ENCODE data around the gene EPB41L4B. TPM values are rescaled to one million over a fixed set of nuclear protein-coding genes. Genes with fewer than 3 reads are reported as not detected.
"Not testable (repeated sequence)": the region's sequence is repeated elsewhere in the genome, so short reads cannot be mapped to it uniquely, and the experiment has no call there.

Gene EPB41L4B
- total RNA-seq, 1 donor = not detected

DNA sequence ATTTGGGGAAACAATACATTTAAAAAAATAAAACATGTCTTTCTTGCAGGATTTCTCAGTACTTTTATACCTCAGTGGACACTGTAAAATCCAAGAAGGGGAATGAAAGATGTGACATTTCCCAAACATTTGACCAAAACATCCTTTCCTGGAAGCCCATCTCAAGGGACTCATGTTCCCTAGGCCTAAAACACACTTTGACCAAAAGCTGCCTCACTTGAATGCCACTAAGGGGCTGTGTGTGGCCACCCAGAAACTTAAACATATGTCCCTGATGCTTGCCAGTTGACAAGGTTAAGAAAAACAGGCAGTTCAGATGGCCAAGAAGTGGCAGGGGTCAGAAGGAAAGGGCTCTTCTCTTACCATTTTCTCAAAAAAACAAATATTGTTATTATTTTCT lies 73.6 kb downstream of the EPB41L4B start:
- DNase-seq (ENCODE audit: low read depth in 2 of 3, low spot score in 2 of 3) = no peak

DNA sequence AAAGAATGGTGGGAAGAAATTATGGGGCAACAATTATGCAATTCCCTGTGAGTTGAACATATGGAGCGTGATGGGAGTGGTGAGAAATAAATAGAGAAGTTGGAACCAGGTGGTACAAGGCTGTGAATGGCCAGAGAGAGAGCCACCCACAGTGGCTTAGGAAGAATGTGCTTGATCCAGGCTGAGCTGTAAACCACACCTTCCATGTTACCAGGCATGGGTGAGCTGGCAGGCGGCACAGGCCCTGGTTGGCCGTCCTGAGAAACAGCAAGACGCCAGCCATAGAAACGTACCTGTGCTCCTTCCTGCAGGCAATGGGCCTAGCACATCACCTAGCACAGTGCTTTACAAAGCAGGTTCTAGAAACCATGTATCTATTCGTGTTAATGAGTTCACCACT lies 74.3 kb downstream of the EPB41L4B start:
- no peak for DNase-seq (ENCODE audit: low read depth in 2 of 3, low spot score in 2 of 3)

DNA sequence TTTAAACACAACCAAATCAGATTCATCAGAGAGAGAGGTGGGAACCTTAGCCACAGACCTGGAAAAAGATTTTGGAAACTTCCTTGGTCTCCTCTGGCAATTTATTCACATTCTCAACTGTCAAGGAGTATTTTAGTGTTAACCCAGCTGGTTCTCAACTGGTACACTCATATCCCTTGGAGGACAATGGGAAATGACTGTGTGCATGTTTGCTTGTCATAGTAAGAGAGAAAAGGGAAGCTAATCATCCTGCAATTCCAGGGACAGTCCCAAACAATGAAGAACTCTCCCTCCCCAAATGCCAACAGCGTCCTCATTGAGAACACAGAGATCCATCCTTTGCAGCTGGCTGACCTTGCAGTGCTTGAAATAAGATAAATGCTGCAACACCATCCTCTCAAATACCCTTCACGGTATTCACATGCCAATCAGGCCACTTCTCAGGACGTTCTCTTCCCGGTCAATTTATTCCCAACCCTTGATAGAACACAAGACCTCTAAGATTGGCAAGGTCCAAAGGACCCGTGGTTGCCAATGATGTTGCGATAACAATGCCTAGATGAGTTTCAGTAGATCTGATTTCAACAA lies 75.5 kb downstream of the EPB41L4B start:
- no peak for DNase-seq (ENCODE audit: low read depth in 2 of 3, low spot score in 2 of 3)

DNA sequence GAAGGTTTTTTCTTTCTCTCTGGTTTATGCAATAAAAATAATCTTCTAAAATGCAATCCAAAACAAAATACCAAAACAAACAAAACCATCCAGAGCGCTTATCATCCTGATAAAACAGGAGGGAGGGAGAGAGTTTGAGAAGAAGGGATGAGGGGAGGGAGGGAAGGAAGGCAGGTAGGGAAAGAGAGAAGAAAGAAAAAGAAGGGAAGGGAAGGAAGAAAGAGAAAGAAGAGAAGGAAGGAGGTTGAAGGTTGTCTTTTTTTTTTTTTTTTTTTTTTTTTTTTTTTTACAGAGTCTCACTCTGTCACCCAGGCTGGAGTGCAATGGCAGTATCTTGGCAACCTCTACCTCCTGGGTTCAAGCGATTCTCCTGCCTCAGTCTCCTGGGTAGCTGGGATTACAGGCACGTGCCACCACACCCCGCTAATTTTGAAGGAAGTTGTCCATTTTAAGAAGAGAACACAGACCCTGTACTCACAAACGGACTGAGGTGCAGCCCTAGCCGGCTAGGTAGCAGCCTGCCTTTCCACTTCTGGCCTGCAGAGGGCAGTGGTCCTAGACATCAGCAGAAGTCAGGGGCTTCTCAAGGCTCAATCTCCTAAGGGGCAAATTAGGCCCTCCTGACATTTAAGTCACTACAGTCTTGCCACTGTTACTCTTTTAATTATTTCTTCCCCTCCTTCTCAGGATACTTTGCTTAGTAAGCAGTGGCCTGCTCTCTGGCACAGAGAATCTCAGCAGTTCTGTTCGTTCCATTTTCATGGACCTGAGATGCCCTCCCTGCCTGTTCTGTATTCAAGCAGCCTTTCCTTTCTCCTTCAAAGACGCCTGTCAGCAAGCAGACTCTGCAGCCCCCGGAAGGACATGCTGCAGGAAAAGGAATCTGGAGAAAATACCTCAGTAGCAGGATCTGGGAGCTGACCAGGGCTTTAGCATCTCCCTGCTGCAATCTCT lies 76.4 kb downstream of the EPB41L4B start:
- peak; percentile 37 to 81 (median 66) for DNase-seq (ENCODE audit: low read depth in 2 of 3, low spot score in 2 of 3)

DNA sequence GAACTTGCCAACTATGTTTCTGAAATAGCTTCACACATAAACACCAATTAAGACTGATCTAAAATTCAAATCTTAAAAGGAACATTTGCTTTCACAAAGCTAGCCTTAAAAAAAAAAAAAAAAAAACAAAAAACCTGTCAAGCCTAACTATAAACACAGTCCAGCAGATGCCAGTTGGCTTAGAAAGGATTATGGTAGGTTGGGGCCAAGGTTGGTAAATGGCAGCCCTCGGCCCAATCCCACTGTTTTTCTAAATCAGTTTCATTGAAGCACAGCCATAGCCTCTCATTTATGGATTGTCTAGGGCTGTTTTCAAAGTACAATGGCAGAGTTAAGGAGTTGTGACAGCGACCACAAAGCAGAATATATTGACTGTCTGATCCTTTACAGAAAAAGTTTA lies 78.1 kb downstream of the EPB41L4B start:
- no peak for DNase-seq (ENCODE audit: low read depth in 2 of 3, low spot score in 2 of 3)

DNA sequence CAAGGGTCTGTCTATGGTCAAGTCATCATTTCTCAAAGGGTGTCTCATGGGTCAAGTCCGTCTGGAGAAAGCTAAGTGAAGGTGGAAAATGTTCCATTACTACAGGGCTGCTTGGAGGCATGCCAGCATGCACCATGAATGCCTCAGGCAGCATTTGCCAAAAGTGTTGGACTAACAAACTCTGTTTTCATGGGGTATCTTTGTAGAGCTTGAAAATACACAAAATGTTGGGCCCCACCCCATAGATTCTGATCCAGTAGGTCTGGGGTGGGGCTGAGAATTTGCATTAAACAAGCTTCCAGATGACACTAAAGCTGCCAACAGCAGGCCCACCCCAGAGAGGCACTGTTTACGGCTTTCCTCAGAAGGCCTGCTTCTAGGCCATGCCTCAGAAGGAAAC lies 78.8 kb downstream of the EPB41L4B start:
- no peak for DNase-seq (ENCODE audit: low read depth in 2 of 3, low spot score in 2 of 3)

DNA sequence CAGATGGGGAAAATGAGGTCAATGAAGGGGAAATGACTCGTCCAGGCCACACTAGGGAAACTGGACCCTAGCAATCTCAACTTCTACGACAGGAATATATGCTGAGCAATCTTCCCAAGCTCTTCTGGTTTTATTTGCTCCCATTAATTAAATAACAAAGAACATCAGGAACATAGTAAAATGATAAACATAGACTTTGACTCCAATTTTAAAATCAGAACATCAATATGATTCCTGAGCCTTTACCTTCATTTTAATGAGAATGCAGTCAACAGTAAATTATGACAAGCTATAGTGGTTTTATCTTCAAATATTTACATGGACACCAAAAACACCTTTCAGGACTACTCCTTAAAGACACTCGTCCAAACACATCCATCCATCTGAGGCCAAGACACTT lies 79.7 kb downstream of the EPB41L4B start:
- no peak for DNase-seq (ENCODE audit: low read depth in 2 of 3, low spot score in 2 of 3)

DNA sequence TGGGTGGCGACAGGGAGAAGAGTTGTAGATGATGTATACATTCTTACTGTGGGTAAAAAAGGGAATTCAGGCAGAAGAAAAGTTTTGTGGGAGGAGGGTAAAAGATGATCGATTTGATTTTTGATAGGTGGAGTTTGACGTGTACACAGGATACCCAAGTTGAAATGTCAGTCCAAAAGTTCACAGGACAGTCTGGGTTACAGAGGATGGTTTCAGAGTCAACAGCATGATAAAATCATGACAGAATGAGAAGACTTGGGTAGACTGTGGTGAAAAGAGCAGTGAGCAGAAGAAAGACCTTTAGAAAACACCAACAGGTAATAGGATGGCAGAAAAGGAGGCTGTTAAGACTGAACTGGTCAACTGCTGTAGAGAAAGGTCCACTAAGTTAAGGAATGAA lies 81.6 kb downstream of the EPB41L4B start:
- DNase-seq (ENCODE audit: low read depth in 2 of 3, low spot score in 2 of 3) = no peak

DNA sequence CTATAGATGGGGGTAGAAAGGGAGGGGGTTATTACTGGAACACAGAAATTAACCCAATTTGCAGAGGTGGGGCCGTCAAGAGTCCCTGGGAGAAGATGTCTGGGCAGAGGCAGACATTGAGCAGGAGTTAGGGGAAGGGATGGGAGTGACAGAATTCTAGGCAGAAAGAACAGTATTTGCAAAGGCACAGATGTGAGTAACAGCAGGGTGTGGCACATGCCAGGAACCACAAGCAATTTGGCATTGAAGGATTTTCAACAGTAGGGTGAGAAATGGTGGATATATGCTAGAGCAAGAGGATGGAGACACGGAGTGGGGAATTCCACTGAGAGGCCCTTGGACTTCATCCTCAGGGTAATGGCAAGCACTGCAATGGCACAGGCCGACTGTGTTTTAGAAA lies 82.2 kb downstream of the EPB41L4B start:
- DNase-seq (ENCODE audit: low read depth in 2 of 3, low spot score in 2 of 3) = no peak

DNA sequence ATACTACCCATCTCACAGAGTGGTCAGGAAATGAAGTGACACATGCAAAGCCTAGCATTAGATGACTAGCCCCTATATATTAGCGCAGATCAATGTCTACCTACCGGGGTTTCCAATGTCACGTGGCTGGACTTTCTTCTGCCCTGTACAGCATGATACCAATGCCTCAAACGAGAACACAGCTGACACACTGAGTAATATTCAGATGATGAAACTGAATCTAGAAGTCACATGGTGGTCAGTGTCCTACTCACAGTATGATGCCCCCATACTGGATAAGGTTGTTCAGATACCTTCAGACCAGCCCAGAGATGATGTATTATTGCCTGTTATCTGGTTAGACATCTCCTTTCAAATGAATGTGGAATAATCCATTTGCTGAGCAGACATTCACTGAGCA lies 82.7 kb downstream of the EPB41L4B start:
- no peak for DNase-seq (ENCODE audit: low read depth in 2 of 3, low spot score in 2 of 3)

DNA sequence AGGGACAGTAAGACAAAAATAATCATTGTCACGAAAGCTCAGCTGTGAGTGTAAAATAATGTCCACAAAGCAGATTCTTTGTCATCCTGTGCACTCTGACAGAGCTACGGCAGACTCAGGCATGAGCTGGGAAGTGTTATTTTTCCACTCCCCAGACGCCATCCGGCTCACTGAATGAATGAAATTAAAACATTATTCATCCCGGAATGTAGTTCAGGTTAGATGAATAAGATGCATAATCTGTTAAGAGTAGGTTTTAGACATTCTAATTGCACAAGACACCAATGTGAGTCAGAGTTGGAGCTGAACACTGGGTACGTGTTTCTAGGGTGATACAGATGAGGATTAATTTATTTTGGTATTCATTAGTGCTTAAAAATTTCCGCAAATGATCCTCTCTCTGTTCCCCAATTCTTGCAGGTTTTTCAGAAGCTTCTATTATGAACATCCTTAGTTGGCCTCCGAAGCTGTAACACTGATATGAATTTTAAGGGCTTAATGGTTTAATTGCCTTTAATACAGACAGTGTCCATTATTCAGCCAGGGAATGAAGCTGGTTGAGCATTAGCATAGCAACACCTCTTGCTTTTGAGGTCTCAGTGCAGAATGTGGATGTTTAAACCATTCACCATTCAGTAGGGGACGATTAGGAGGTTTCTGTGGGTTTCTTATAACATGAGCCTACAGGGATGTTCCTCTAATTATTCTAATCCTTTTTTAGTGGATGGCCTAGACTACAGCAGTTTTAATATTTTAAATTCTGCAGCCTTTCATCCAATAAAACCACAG lies 88.2 kb downstream of the EPB41L4B start:
- DNase-seq (ENCODE audit: low read depth in 2 of 3, low spot score in 2 of 3) = no peak

DNA sequence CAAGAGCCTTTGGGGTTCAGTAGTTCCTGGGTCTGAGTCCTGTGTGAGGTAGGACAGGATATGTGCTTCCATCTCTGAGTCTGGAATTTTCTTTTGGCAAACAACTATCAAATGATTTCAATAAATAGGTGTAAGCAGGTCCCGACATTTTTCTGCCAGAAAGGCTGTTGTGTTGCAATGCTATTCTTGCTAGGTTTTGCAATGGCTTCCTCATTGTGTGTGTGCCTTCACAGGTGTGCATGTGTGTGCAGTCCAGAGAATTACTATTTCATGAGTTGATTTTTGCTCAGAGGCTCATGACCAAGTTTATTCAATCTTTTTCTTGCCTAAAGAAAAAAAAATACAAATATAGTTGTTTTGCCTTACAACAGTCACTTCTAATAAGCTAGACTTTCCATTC lies 89.3 kb downstream of the EPB41L4B start:
- DNase-seq (ENCODE audit: low read depth in 2 of 3, low spot score in 2 of 3) = no peak

DNA sequence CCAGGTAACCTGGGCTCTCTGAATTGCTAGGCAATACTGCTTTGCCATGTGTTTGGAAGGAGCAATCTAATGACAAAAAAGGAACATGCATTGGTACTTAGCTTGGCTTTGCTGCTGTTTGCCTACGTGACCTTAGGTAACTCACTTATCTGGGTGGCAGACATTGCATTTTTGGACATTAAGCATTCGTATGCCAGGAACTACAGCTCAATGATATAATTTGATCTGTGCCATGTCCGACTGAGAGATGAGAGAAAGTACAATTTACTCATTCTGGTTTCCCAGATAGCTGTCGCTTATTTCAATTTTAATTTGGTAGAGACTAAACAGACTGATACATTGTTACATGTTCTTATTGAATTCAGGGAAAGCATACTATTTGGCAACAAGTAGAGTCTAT lies 90.6 kb downstream of the EPB41L4B start:
- no peak for DNase-seq (ENCODE audit: low read depth in 2 of 3, low spot score in 2 of 3)

DNA sequence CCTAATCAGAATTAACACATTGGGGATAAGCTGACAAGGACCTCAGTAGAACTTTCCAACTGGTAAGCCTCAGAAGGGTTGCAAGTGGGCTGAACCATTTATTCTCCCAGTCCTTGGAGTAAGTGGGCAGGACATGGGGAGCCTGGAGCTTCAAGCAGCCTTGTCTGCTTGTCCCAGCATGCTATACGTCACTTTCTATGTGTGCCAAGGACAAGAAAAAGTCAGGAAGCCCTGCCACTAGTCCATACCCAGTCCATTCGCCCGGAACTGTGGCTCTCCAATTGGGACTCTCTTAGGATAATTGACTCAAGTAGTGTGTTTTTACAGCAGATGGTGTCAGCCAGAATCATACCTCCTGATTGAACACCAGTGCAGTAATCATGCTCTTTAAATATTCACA lies 91.2 kb downstream of the EPB41L4B start:
- DNase-seq (ENCODE audit: low read depth in 2 of 3, low spot score in 2 of 3) = no peak

DNA sequence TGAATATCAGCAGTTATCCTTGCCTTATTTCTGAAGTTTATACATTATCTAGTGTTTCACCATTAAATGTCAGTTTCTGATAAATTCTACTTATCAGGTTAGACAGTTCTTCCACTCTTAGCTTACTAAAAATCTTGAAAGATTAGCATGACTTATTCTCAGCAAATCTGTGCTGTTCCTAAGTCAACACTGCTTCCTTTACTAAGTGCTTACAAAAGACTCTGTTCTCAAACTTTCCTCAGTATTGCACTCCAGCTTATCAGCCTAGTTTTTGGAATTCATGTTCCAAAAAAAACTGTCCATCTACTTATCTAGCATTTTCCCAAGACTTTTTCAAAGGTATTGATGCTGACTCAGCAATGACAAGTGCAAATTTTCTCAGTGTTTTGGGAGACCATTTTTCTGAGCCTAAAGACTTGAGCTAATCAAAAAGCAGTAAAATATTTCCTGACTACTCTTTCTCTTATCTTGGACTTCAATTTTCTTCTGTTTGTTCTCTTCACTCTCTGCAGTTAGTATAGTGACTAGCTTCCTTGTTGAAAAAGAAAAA lies 92.7 kb downstream of the EPB41L4B start:
- DNase-seq (ENCODE audit: low read depth in 2 of 3, low spot score in 2 of 3) = no peak

DNA sequence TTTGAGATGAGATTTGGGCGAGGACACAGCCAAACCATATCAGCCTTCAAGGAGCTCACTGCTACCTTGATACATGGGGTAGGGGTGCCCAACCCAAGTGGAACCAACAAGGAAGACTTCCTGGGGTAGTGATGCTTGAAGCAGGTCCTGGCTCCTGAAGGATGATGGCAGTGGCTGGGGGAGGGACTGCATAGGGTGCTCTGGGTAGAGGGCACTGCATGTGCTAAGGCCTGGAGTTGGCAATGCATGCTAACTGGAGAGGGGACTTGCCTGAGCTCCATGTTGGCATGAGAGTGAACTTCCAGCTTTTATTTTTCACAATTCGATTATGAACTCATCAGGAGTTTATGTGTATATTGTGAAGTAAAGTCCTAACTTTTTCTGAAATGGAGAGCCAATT lies 95.2 kb downstream of the EPB41L4B start:
- DNase-seq (ENCODE audit: low read depth in 2 of 3, low spot score in 2 of 3) = no peak

DNA sequence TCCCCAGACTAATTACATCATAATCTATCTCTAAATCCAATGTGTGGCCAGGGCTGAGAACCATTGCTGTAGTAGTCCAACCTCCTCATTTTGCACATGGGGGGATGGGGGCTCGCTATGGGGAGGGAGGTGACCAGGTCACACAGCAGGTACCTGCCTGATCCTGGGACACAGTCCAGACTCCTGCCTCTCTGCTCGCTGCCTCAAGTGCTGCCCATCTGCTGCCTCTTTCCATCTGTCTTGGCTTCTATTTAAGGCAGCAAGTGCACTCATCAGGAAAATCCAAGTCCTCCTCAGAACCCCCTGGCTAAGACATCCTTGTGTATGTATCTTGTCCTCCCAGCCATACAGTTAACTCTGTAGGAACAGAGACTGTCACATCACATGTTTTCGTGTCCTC lies 96.1 kb downstream of the EPB41L4B start:
- DNase-seq (ENCODE audit: low read depth in 2 of 3, low spot score in 2 of 3) = no peak

DNA sequence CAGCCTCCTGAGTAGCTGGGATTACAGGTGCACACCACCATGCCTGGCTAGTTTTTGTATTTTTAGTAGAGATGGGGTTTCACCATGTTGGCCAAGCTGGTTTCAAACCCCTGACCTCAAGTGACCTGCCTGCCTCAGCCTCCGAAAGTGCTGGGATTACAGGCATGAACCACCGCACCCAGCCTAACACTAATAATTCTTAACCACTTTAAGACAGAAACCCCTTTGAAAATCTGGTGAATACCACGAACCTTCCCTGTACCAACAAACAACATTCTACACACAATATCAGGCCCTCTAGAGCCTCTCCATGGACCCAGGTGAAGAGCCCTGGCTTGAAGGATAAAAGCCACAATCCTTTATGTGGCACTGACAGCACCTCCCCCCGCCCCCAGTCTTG lies 102.6 kb downstream of the EPB41L4B start:
- DNase-seq (ENCODE audit: low read depth in 2 of 3, low spot score in 2 of 3) = not testable (repeated sequence)

DNA sequence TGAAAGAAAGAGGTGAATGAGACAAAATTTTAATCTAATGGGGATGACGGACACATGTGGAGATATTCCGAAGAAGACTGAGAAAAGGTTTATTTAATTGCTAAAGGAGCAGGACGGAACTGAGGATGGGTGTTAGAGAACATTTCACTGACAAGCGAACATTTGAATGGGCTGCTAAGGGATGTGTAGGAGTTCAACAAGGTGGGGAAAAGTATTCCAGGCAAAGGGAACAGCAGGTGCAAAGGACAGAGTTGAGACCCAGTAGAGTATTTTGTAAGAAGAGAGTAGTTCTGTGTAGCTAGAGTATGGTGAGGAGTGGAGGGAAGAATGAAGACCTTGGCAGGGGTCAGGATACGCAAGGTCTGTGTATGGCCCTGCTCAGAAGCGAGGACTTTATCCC lies 106.4 kb downstream of the EPB41L4B start:
- DNase-seq (ENCODE audit: low read depth in 2 of 3, low spot score in 2 of 3) = no peak

DNA sequence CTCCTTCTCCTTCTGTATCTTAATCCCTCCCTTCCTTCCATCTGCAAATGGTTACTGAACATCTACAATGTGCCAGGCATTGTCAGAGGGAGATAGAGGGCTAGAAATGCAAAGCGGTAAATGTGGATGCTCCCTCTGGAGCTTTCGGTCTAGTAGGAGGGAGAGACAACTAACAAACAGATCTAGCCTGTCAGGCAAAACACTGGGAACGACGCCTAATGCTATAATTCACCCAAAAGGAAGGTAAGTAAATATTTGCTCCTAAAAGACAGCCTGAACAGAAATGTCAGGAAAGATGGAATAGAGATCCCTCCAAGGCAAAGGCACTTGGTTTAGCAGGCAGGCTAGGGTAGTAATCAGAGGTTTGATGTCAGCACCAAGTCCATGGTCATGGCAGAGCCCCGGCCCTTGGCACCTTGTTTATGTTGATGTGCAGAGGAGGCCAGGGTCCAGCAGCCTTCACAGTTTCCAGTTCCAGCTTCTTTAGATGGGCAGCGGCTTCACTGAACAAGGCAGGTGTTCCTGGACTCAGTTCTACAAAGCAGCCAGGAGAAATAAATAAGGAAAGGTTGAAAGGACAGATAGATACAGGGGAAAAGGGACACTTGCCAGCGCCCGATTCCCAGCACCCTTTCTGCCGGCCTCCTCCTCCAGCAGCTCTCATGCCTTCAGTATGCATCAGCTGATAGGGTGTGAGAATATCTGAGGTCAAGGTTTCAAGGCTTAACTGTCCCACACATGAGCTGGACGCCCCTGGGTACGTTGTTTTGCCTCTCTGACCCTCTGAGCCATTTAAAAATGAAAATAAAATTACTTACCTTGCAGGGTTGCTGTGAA lies 107.4 kb downstream of the EPB41L4B start:
- DNase-seq (ENCODE audit: low read depth in 2 of 3, low spot score in 2 of 3) = no peak

All from hematopoietic multipotent progenitor cell (in vitro differentiated cells).